Measurements from ENCODE around the gene AMIGO1. TPM values are rescaled to one million over a fixed set of nuclear protein-coding genes. Genes with fewer than 3 reads are reported as not detected.
"Not testable (repeated sequence)": the region's sequence is repeated elsewhere in the genome, so short reads cannot be mapped to it uniquely, and the experiment has no call there.

The AMIGO1 gene
- total RNA-seq, 2 donors from 2014 or later = 2.1 to 2.6 TPM

DNA sequence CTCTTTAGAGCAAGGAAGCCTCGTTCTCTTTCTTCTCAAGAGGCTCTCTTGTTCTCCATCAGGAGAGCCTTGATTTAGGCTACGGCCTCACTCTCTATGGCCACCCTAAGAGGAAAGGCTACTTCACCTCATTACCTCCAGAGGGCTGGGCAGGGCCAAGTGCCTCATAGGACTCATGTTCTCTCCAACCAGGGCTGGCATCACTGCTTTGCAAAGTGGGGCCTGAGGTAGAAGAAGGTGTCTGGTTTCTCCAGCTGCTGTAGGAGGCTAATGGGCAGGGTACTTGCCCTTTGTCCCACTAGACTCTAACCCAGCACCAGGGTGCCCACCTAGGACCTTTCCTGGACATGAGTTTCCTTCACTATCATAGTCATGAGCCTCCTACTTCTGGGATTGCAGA, 27.9 kb downstream of the AMIGO1 start:
- H3K4me1 Mint-ChIP-seq (ENCODE audit: low read depth) = peaks cover 58% of the 10 kb centered on the region
- H3K9me3 Mint-ChIP-seq = no peaks in the 10 kb centered on the region
- no peak for DNase-seq
- H3K27me3 Mint-ChIP-seq (ENCODE audit: low read depth) = peaks cover 27% of the 10 kb centered on the region
- no peak overlapping the region for H3K4me3 Mint-ChIP-seq
- ATAC-seq (replicated peaks in 1 of 2) = no peak
- H3K36me3 Mint-ChIP-seq (ENCODE audit: insufficient read depth in 2 of 2) = no peaks in the 10 kb centered on the region
- no peak overlapping the region for H3K27ac Mint-ChIP-seq

DNA sequence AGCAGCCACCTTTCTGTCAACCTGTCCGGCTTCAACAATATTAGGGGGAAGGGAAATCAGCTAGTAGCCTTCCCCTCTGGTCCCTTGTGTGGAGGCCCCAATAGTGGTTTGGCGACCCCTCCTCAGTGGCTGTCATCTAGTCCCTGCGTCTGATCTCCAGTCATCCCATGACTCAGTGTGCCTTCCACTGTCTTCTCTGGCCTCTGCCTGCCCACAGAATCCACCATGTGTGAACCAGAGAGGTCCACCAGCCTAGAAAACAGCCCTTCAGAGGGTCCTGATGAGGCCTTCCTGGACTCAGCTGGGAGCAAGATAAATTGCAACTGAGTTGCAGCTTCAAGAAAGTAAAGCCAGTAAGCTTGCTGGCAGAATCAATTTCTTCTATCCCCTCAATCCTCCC, 29.6 kb downstream of the AMIGO1 start:
- H3K36me3 Mint-ChIP-seq (ENCODE audit: insufficient read depth in 2 of 2) = no peaks in the 10 kb centered on the region
- H3K27me3 Mint-ChIP-seq (ENCODE audit: low read depth) = peaks cover 35% of the 10 kb centered on the region
- no peak overlapping the region for H3K4me3 Mint-ChIP-seq
- H3K9me3 Mint-ChIP-seq = no peaks in the 10 kb centered on the region
- H3K27ac Mint-ChIP-seq = no peak overlapping the region
- DNase-seq (no peak), ATAC-seq (replicated peaks in 1 of 2) (no peak)
- H3K4me1 Mint-ChIP-seq (ENCODE audit: low read depth) = peaks cover 41% of the 10 kb centered on the region

GRCh38 chr1:109479311-109479710, 30.2 kb downstream of the AMIGO1 start:
- DNase-seq (no peak), ATAC-seq (replicated peaks in 1 of 2) (no peak)
- Mint-ChIP-seq H3K36me3 (ENCODE audit: insufficient read depth in 2 of 2) (no peaks in the 10 kb centered on the region), H3K27me3 (ENCODE audit: low read depth) (peaks cover 35% of the 10 kb centered on the region), H3K4me1 (ENCODE audit: low read depth) (peaks cover 35% of the 10 kb centered on the region), H3K27ac (no peak overlapping the region), H3K9me3 (no peaks in the 10 kb centered on the region), H3K4me3 (no peak overlapping the region)

GRCh38 chr1:109478806-109479205, 30.7 kb downstream of the AMIGO1 start:
- H3K9me3 Mint-ChIP-seq = no peaks in the 10 kb centered on the region
- no peak overlapping the region for H3K27ac Mint-ChIP-seq
- peaks cover 32% of the 10 kb centered on the region for H3K4me1 Mint-ChIP-seq (ENCODE audit: low read depth)
- H3K27me3 Mint-ChIP-seq (ENCODE audit: low read depth) = peaks cover 35% of the 10 kb centered on the region
- no peaks in the 10 kb centered on the region for H3K36me3 Mint-ChIP-seq (ENCODE audit: insufficient read depth in 2 of 2)
- DNase-seq (peak in 1 of 2 donors; percentile 37), ATAC-seq (replicated peaks in 1 of 2) (no peak)
- no peak overlapping the region for H3K4me3 Mint-ChIP-seq

DNA sequence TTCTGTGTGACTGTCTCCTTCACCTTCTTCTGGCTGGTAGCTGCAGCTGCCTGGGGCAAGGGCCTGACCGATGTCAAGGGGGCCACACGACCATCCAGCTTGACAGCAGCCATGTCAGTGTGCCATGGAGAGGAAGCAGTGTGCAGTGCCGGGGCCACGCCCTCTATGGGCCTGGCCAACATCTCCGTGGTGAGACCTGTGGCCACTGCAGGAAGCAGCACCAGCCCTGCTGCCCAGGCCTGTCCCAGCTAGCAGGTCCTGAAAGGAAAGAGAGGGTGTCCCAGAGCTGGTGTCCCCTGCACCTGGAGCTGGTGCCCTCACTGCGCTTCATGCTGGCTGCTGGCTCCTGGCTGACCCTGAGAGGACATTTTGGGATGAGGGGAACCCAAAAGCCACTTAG, 31.7 kb downstream of the AMIGO1 start:
- Mint-ChIP-seq H3K36me3 (ENCODE audit: insufficient read depth in 2 of 2) (no peaks in the 10 kb centered on the region), H3K9me3 (no peaks in the 10 kb centered on the region), H3K4me3 (no peak overlapping the region), H3K4me1 (ENCODE audit: low read depth) (peaks cover 25% of the 10 kb centered on the region), H3K27ac (no peak overlapping the region), H3K27me3 (ENCODE audit: low read depth) (peaks cover 40% of the 10 kb centered on the region)
- ATAC-seq (replicated peaks in 1 of 2) (no peak), DNase-seq (no peak)

DNA sequence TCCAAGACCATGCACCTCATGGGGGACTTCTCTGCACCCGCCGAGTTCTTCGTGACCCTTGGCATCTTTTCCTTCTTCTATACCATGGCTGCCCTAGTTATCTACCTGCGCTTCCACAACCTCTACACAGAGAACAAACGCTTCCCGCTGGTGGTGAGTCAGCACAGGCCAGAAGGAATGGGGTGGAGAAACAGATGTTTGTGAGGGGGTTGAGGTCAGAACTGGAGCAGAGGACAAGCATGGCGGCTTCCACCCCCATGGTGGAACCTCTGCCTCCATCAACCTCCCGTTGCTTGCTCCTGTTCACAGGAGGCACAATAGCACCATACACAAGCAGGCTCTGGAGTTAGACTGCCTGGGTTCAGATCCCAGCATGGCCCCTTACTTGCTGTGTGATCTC, 32.7 kb downstream of the AMIGO1 start:
- Mint-ChIP-seq H3K27me3 (ENCODE audit: low read depth) (peaks cover 41% of the 10 kb centered on the region), H3K9me3 (no peaks in the 10 kb centered on the region), H3K36me3 (ENCODE audit: insufficient read depth in 2 of 2) (no peaks in the 10 kb centered on the region), H3K4me3 (no peak overlapping the region), H3K4me1 (ENCODE audit: low read depth) (peaks cover 19% of the 10 kb centered on the region), H3K27ac (no peak overlapping the region)
- ATAC-seq (replicated peaks in 1 of 2) (no peak), DNase-seq (no peak)

DNA sequence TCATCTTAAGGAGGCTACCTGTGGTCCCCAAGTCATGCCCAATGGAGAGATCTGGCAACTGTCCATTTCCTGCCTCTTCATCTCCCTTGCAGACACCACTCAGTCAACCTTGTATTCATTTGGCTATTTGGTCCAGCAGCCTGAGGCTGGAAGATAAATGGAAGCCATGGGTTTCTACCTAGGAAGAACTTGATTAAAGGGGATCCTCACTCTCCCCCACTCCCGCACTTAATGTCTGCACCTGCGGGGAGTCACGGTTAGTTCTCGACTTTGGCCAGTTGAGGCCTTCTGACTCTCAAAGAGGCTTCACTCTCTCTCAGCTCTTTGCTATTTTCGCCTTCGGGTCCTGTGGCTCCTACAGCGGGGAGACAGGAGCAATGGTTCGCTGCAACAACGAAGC, 34.3 kb downstream of the AMIGO1 start:
- Mint-ChIP-seq H3K9me3 (no peaks in the 10 kb centered on the region), H3K27me3 (ENCODE audit: low read depth) (peaks cover 47% of the 10 kb centered on the region), H3K4me3 (no peak overlapping the region), H3K36me3 (ENCODE audit: insufficient read depth in 2 of 2) (no peaks in the 10 kb centered on the region), H3K27ac (no peak overlapping the region), H3K4me1 (ENCODE audit: low read depth) (peaks cover 5% of the 10 kb centered on the region)
- no peak for ATAC-seq (replicated peaks in 1 of 2)
- DNase-seq = no peak

GRCh38 chr1:109474697-109475096, 34.8 kb downstream of the AMIGO1 start:
- ATAC-seq (replicated peaks in 1 of 2) (no peak), DNase-seq (no peak)
- H3K27me3 Mint-ChIP-seq (ENCODE audit: low read depth) = peaks cover 47% of the 10 kb centered on the region

DNA sequence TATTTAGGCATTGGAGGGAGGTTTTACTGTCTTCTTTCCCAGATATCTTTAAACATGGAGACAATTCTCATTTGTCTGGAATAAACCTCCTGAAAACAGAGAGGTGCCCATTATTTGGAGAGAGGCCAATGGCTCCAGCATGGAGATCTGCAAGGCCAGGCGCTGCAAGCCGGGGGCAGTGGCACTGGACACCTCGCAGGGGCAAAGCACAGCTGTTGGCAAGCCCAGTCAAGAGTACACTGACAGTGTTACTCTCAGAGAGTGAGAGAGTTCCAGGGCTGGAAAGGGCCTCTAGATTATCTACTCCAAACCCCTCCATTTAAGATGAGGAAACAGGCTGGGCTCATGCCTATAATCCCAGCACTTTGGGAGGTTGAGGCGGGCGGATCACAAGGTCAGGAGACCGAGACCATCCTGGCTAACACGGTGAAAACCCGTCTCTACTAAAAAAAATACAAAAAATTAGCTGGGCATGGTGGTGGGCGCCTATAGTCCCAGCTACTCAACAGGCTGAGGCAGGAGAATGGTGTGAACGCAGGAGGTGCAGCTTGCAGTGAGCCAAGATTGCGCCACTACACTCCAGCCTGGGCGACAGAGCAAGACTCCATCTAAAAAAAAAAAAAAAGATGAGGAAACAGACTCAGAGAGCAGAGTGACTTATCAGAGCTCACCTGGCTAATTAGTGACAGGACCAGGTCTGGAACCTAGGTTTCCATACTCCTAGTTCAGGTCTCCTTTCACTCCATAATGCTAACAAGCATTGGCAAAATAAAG, 36.1 kb downstream of the AMIGO1 start:
- not testable (repeated sequence) for H3K27ac Mint-ChIP-seq; H3K36me3 Mint-ChIP-seq (ENCODE audit: insufficient read depth in 2 of 2); H3K4me3 Mint-ChIP-seq; DNase-seq; H3K9me3 Mint-ChIP-seq; H3K4me1 Mint-ChIP-seq (ENCODE audit: low read depth); ATAC-seq (replicated peaks in 1 of 2)
- peaks cover 47% of the 10 kb centered on the region for H3K27me3 Mint-ChIP-seq (ENCODE audit: low read depth)

More at GRCh38 chr1:109474697-109475096, 34.8 kb downstream of the AMIGO1 start:
- Mint-ChIP-seq H3K27ac (no peak overlapping the region), H3K4me1 (ENCODE audit: low read depth) (peaks cover 4% of the 10 kb centered on the region), H3K36me3 (ENCODE audit: insufficient read depth in 2 of 2) (no peaks in the 10 kb centered on the region), H3K4me3 (no peak overlapping the region), H3K9me3 (no peaks in the 10 kb centered on the region)

DNA sequence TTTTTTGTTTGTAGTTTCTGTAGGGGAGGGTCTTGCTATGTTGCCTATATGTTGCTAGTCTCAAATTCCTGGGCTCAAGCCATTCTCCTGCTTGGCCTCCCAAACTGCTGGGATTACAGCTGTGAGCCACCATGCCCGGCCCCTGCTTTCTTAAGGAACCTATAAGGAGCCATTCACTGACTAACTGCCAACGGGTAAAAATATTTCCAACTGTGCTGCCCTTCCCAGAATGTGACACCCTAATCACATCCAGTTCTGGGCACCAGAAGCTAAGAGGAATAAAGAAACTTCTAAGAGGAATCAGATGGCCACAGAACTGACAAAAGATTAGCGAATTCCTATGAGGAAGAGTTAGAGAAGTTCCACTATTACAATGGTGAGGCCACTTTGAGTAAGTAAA, 36.7 kb downstream of the AMIGO1 start:
- Mint-ChIP-seq H3K9me3 (no peaks in the 10 kb centered on the region), H3K27ac (no peak overlapping the region), H3K4me1 (ENCODE audit: low read depth) (no peaks in the 10 kb centered on the region), H3K36me3 (ENCODE audit: insufficient read depth in 2 of 2) (no peaks in the 10 kb centered on the region), H3K4me3 (no peak overlapping the region), H3K27me3 (ENCODE audit: low read depth) (peaks cover 49% of the 10 kb centered on the region)
- DNase-seq (no peak), ATAC-seq (replicated peaks in 1 of 2) (no peak)

DNA sequence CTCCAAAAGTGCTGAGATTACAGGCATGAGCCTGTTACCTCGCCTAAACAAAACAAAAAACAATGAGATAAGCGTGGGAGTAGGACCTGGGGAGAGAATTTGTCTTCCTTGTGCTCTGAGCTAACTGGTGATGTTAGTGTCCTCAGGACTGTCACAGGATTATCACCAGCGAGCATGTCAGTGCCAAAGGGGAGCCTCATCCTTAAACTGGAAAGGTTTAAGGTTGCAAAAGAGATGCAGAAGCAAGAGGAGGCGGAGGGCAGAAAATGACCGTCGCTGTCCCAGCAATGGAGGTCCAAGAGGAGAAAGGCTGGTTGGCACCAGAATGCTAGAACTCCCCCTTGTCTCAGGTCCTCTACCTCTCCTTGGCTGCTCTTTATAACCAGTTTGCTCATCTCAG, 39.3 kb downstream of the AMIGO1 start:
- ATAC-seq (replicated peaks in 1 of 2) (no peak), DNase-seq (no peak)
- Mint-ChIP-seq H3K4me1 (ENCODE audit: low read depth) (no peaks in the 10 kb centered on the region), H3K27ac (no peak overlapping the region), H3K36me3 (ENCODE audit: insufficient read depth in 2 of 2) (no peaks in the 10 kb centered on the region), H3K4me3 (no peak overlapping the region), H3K27me3 (ENCODE audit: low read depth) (peaks cover 58% of the 10 kb centered on the region), H3K9me3 (no peaks in the 10 kb centered on the region)

DNA sequence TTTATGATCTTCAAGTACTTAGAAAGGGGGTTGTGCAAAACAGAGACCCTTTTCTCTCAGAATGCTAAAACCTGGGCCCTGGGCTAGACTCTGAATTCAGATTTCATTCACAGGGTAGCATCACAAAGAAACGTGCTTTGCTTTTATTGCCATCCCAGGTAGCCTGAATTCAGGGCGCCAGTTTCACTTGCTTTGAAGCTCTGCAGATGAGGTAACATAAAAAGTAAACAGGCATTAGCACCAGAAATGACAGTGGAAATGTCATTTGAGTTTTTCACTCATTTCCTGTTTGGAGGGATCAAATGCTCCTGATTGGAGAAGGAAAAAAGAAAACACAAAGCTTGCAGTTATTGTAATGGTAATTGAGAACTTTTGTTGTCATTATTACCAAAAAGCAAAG, 40.6 kb downstream of the AMIGO1 start:
- Mint-ChIP-seq H3K27ac (no peak overlapping the region), H3K27me3 (ENCODE audit: low read depth) (peaks cover 72% of the 10 kb centered on the region), H3K4me3 (no peak overlapping the region), H3K36me3 (ENCODE audit: insufficient read depth in 2 of 2) (no peaks in the 10 kb centered on the region), H3K9me3 (no peaks in the 10 kb centered on the region), H3K4me1 (ENCODE audit: low read depth) (no peaks in the 10 kb centered on the region)
- DNase-seq (no peak), ATAC-seq (replicated peaks in 1 of 2) (no peak)

GRCh38 chr1:109468061-109468460, 41.5 kb downstream of the AMIGO1 start:
- H3K4me1 Mint-ChIP-seq (ENCODE audit: low read depth) = no peaks in the 10 kb centered on the region
- DNase-seq (no peak), ATAC-seq (replicated peaks in 1 of 2) (no peak)
- H3K27ac Mint-ChIP-seq = no peak overlapping the region
- H3K4me3 Mint-ChIP-seq = no peak overlapping the region
- H3K27me3 Mint-ChIP-seq (ENCODE audit: low read depth) = peaks cover 78% of the 10 kb centered on the region
- no peaks in the 10 kb centered on the region for H3K36me3 Mint-ChIP-seq (ENCODE audit: insufficient read depth in 2 of 2)
- H3K9me3 Mint-ChIP-seq = no peaks in the 10 kb centered on the region

GRCh38 chr1:109467301-109467777, 42.2 kb downstream of the AMIGO1 start:
- Mint-ChIP-seq H3K27me3 (ENCODE audit: low read depth) (peaks cover 82% of the 10 kb centered on the region), H3K4me3 (peak overlapping the region in 1 of 2 donors; percentile 74), H3K27ac (no peak overlapping the region), H3K4me1 (ENCODE audit: low read depth) (no peaks in the 10 kb centered on the region), H3K9me3 (no peaks in the 10 kb centered on the region), H3K36me3 (ENCODE audit: insufficient read depth in 2 of 2) (no peaks in the 10 kb centered on the region)
- ATAC-seq (replicated peaks in 1 of 2) (no peak), DNase-seq (no peak)
